Activated T-cell treated with anti-CD3 and anti-CD28 coated beads for 1 hour (primary cell): ENCODE measurements around the gene NR5A2.

Experiments used
- DNase-seq: peaks from one replicate; pipeline ENCODE4 v3.0.0-alpha.2; 2020; ENCODE audit warnings: low read depth

Gene NR5A2

GRCh38 chr1:200027264-200027823 lies at the start of gene NR5A2:
NR5A2 (plus strand) TSS chr1:200027710; CDS start chr1:200027848, 138 bp downstream.
- no peak for DNase-seq

- no peak for DNase-seq
These were observed 49.0 kb upstream of the NR5A2 start for GRCh38 chr1:199978408-199978940.

GRCh38 chr1:199979071-199979470 lies 48.4 kb upstream of the NR5A2 start:
- DNase-seq, result no peak

- DNase-seq, result no peak
These were observed 45.9 kb upstream of the NR5A2 start for GRCh38 chr1:199981584-199981983.

GRCh38 chr1:199982606-199983005 lies 44.9 kb upstream of the NR5A2 start:
- no peak for DNase-seq

GRCh38 chr1:199983531-199983930 lies 44.0 kb upstream of the NR5A2 start:
- DNase-seq, result no peak

GRCh38 chr1:199995096-199995685 lies 32.3 kb upstream of the NR5A2 start:
- DNase-seq, result no peak

- no peak for DNase-seq
These were observed 22.3 kb upstream of the NR5A2 start for GRCh38 chr1:200005165-200005564.

GRCh38 chr1:200006711-200007110 lies 20.8 kb upstream of the NR5A2 start:
- no peak for DNase-seq

GRCh38 chr1:200015811-200016210 lies 11.7 kb upstream of the NR5A2 start:
- no peak for DNase-seq

GRCh38 chr1:200021577-200022238 lies 5.8 kb upstream of the NR5A2 start:
- no peak for DNase-seq

- no peak for DNase-seq
These were observed 5.2 kb upstream of the NR5A2 start for GRCh38 chr1:200022239-200022804.

- DNase-seq, result no peak
These were observed 1.1 kb downstream of the NR5A2 start for GRCh38 chr1:200028586-200029034.

GRCh38 chr1:200029035-200029821 lies 1.7 kb downstream of the NR5A2 start:
- DNase-seq, result no peak

- no peak for DNase-seq
These were observed 2.3 kb downstream of the NR5A2 start for GRCh38 chr1:200029822-200030152.

GRCh38 chr1:200030791-200031190 lies 3.3 kb downstream of the NR5A2 start:
- no peak for DNase-seq

GRCh38 chr1:200033511-200034261 lies 6.2 kb downstream of the NR5A2 start:
- no peak for DNase-seq

- DNase-seq, result no peak
These were observed 6.7 kb downstream of the NR5A2 start for GRCh38 chr1:200034262-200034557.

GRCh38 chr1:200034761-200035396 lies 7.4 kb downstream of the NR5A2 start:
- DNase-seq, result no peak

GRCh38 chr1:200035397-200035955 lies 8.0 kb downstream of the NR5A2 start:
- DNase-seq, result no peak
